Fibroblast of skin of left biceps (primary cell): Measurements from ENCODE around the gene LBP.
"Not testable (repeated sequence)": the region's sequence is repeated elsewhere in the genome, so short reads cannot be mapped to it uniquely, and the experiment has no call there.

Experiments
- DNase-seq, 2 experiments: peaks; one replicate each; pipeline ENCODE4 v3.0.0-alpha.2; 2013; ENCODE audit warnings: low read depth in 2 of 2

Gene LBP

DNA sequence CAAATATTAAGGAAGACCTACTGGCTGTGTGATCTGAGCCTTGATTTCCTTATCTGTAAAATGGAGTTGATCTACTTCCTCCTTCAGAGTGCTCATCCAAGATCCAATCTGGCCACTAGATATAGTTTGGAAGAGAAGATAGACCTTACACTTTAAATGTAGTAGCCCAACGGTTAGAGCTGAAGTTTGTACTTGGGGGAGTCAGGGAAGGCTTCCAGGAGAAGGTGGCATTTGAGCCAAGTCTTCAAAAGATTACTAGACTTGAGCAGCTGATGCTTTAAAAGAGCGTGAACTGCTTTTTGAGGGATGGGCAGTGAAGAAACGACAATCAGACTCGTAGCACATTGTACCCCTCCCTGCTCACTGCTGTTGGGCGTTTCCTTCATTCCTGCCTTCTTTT is 3.6 kb downstream of the LBP start:
- no peak for DNase-seq

GRCh38 chr20:38350879-38351775 is 4.8 kb downstream of the LBP start:
- no peak for DNase-seq

DNA sequence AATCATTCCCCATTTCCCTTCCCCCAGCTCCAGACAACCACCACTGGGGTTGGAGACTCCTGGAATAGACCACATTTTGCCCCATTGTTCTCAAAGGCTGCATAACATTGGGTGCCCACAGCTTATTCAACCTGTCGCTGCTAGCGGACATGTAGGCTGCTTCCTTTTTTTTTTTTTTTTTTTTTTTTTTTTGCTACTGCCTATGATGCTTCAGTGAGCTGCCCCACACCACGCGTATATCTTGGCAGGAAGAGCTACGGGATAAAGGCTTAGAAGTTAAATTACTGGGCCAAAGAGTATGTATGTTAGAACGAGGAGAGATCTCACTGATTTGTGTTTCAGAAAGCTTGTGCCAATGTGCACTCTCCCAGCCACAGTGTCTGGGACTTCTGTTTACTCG is 7.0 kb downstream of the LBP start:
- no peak for DNase-seq

GRCh38 chr20:38354227-38354626 is 7.9 kb downstream of the LBP start:
- no peak for DNase-seq

DNA sequence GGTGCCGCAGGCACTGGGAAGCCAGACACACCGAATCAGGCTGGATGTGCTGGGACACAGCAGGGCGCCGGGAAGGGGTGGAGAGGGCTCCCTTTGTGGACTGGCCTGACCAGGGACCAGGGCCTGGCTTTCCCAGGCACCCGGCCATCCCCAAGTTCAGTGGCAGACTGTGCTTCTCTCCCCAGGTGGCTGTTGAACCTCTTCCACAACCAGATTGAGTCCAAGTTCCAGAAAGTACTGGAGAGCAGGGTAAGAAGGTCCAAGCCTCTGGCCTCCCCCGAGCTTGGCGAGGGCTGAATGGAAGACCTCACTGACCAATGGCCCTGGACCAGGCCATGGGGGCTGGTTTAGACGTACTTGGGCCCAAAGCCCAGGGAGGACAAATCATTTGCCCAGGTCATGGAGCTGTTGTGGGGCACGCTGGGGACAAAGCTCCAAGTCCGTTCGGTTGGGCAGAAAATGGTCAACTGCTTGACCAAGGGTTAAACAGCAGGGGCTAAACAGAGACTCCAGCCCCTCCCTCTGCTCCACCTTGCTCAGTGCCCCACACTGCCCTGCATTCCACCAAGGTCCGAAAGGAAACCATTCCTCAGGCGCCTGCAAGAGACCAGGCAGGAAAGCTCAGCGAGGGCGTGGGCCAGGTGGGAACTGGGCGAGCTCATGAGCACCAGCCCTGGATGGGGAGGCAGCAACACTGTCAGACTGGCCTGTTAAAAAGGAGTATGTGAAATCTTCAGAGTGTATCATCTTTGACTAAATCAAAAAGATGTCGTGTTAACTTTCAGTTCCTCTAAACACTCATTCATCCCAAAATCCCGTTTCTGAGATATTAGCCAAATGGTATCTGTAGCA is 9.1 kb downstream of the LBP start:
- DNase-seq = no peak

- no peak for DNase-seq
These were observed 11.4 kb downstream of the LBP start for GRCh38 chr20:38357653-38358207.

DNA sequence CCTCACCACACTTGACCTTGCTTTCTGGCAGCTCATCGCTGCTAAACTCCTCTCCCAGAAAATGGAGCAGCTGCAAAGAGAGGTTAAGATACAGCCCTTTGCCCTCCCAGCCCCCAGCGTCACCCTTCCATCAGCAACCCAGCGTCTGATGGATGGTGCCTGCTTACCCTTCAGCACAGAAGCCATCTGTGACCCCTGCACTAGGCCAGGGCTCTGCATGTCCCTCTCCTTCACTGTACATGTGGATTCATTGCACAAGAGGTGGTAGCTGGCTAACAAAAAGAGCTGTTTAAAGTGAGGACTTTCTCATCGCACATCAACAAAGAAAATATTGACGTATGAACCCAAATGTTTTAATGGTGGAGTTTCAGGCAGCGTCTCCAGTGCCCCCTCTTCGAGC is 12.3 kb downstream of the LBP start:
- no peak for DNase-seq

GRCh38 chr20:38363004-38363747 is 16.9 kb downstream of the LBP start:
- DNase-seq = no peak

- no peak for DNase-seq
These were observed 23.1 kb downstream of the LBP start for GRCh38 chr20:38369389-38369788.

GRCh38 chr20:38372806-38373205 is 26.5 kb downstream of the LBP start:
- DNase-seq = no peak

- DNase-seq = no peak
These were observed 27.1 kb downstream of the LBP start for GRCh38 chr20:38373231-38373867.

DNA sequence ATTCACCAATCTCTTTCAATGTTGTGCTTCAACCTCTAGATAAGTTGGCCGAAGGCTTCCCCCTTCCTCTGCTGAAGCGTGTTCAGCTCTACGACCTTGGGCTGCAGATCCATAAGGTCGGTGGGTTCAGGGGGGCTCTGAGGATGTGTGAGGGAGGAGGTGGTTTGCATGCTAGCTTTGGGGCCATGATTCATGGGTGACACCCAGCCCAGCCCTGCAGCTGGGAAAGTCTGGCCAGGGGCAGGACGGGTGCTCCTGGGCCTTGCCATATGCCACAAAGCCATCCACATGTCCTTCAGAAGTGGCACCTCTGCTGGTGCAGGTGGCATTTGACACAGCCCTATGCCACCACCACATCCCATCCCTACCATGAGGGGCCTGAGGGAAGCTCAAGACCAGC is 27.6 kb downstream of the LBP start:
- no peak for DNase-seq

DNA sequence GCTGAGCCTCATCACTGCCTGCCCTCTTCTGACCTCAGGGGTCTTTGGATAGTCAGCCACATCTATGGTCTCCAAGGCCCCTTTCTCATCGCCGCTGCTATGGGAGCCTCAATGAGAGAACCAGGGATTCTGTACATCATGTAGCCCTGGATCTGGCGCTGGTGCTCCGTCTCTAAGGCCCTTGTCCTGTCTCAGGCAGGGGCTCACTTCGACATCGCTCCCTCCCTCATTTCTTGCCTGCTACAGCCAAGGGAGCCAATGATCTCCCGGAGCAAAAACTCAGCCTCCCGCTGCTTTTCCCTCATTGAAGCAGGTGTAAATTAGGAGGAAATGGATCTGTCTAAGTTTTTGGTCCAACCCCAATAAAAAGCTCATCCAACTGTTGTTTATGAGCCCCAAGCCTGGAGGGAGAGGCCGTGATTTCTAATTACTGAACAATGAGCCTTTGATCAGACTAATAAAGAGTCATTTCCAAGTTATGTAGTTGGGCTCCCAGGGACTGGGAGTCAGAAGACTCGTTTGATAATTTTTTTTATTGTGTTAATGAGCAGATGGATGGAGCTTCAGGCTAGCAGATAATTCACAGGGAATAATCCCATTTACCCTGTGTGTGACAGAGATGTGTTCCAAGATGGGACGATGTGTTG is 30.9 kb downstream of the LBP start:
- no peak for DNase-seq

- DNase-seq = not testable (repeated sequence)
These were observed 31.6 kb downstream of the LBP start for GRCh38 chr20:38377838-38378237.

- no peak for DNase-seq
These were observed 36.9 kb downstream of the LBP start for GRCh38 chr20:38383147-38383546.

GRCh38 chr20:38386004-38386403 is 39.7 kb downstream of the LBP start:
- no peak for DNase-seq

GRCh38 chr20:38386851-38387250 is 40.6 kb downstream of the LBP start:
- no peak for DNase-seq

GRCh38 chr20:38387953-38388352 is 41.7 kb downstream of the LBP start:
- no peak for DNase-seq

DNA sequence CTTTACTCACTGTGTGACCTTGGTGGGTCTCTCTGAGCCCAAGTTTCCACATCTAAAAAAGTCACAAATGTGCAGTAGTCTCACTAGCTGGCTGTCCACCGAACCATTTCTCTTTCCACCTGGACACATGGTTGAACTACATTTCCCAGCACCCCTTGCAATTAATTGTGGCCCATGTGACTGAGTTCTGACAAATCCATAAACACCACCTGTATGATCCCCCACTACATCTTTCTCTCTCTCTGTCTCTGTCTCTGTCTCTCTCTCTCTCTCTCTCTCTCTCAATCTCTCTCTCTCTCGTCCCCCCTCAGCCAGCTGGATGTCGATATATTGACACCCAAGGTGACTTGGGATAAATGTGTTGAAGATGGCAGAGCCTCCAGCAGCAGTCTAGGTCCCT is 46.1 kb downstream of the LBP start:
- DNase-seq = no peak

GRCh38 chr20:38393259-38393658 is 47.0 kb downstream of the LBP start:
- DNase-seq = no peak

DNA sequence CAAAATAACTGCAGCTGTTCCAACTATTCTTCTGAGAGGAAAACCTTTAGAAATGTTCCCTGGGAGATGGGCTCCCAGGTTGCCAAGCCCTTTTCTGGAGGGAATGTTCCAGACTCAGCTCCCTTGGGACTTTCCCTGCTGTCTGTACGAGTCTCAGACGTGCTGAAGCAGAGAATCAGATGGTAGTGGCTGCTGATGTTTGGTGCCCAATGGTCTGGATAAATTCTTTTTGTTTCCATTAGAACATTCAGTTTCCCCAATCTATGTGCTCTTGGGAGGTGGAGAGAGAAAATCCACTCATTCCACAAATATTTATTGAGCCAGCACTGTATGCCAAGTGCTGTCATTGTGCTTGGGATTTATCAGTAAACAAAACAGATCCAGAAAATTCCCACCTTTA is 48.9 kb downstream of the LBP start:
- no peak for DNase-seq
